Stomach smooth muscle (tissue), 2 donors: ENCODE data around the gene HSD17B1.

Experiments used
- H3K27ac ChIP-seq: one replicate; pipeline ENCODE4 v1.7.0; 2013; ENCODE audit warnings: mild to moderate bottlenecking, low read length, inconsistent platforms
- H3K27me3 ChIP-seq, 2 donors: one replicate each; pipeline ENCODE4 v1.7.0; 2013; ENCODE audit warnings: low read length in 2 of 2; ENCODE audit not compliant: insufficient read depth in 2 of 2, control insufficient read depth in 1 of 2
- H3K36me3 ChIP-seq, 2 donors: one replicate each; pipeline ENCODE4 v1.7.0; 2013; ENCODE audit warnings: low read length in 2 of 2; ENCODE audit not compliant: control insufficient read depth in 2 of 2, insufficient read depth in 2 of 2
- H3K4me1 ChIP-seq: one replicate; pipeline ENCODE4 v1.7.0; 2013; ENCODE audit warnings: low read length; ENCODE audit not compliant: control insufficient read depth, insufficient read depth
- H3K4me3 ChIP-seq, 2 donors: one replicate each; pipeline ENCODE4 v1.7.0; 2013; ENCODE audit warnings: low read length in 2 of 2
- H3K9ac ChIP-seq, 2 donors: one replicate each; pipeline ENCODE4 v1.7.0; 2013; ENCODE audit warnings: low read length in 2 of 2, mild to moderate bottlenecking in 1 of 2
- H3K9me3 ChIP-seq, 2 donors: one replicate each; pipeline ENCODE4 v1.7.0; 2013; ENCODE audit warnings: low read length in 2 of 2; ENCODE audit not compliant: control insufficient read depth in 2 of 2
- donor health status: healthy.
- donor health status: Pancreatic carcinoma.

The HSD17B1 gene

DNA sequence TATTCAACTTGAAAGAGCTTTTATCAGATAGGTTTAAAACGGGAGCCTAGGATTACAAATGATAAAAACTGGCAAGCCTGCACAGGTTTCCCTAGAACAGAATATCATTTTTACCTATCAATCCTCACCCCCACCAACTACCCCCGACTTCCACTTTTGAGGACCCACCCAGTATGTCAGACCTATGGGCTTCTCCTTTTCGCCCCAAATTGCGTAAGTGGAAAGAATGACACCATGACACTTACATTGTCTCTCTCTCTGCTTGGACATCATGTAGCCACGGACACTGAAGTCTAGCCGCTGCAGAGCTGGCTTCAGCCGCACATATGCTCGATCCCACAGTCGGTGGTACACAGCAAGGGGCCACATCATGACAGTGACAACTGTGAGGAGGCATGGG, 32.2 kb downstream of the HSD17B1 start:
- Histone ChIP-seq H3K36me3 (peaks cover 57 to 63% of the 10 kb centered on the region in 2 donors), H3K27me3 (no peaks in the 10 kb centered on the region), H3K9me3 (no peaks in the 10 kb centered on the region), H3K9ac (no peak overlapping the region), H3K27ac (no peak overlapping the region), H3K4me1 (peaks cover 7% of the 10 kb centered on the region), H3K4me3 (no peak overlapping the region)

DNA sequence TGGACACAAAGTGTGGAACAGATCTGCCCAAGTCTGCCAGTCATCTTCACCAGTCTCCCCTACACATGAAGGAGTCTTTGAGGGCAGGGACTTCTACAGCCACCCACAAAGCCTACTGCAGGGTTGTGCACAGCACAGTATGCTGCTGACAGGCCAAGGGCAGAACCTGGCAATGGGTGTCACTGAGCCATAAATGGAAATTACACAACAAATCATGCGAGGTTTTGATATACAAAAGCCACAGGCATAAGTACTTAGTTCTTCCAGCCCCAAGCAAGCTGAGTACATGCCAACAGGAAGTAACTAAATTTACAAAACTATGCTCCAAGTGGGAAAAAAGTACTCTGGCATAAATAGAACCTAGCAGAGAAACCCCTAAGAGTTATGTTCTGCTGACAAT, 32.6 kb downstream of the HSD17B1 start:
- Histone ChIP-seq H3K27ac (no peak overlapping the region), H3K4me1 (peaks cover 7% of the 10 kb centered on the region), H3K9ac (no peak overlapping the region), H3K36me3 (peaks cover 52 to 61% of the 10 kb centered on the region in 2 donors), H3K4me3 (no peak overlapping the region), H3K9me3 (no peaks in the 10 kb centered on the region), H3K27me3 (no peaks in the 10 kb centered on the region)

DNA sequence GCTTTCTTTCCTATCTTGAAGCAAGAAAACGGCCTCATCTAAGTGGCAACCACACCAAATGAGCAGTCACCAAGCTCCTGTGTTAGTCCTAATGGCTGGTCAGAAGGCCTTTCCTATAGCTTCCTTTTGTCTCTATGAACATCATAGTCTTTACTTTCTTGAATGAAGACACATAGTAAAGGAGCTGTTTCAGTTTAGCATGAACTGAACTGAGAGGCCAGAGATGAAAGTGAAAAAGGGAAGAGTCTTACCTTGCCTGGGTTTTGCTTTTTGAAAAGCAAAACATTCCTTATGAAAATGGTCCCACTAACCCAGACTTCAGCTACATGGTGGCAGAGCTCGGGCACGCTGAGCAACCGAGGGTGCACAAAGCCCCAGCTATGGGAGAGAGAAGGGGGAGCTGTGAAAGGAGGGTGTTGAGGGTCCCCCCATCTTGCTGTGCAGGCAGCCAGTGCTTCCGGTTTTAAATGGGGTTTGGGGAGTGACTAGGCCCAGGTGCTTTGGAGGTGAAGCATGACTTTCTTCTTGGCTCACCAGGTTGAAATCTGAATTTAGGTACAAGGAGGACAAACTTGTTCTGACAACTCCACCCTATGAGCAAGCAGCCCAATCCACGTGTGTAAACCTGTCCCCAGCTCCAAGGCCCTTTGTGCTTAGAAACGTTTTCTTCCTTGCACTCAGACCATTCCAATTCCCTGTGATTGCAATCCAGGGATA, 33.9 kb downstream of the HSD17B1 start:
- H3K9ac ChIP-seq, result no peak overlapping the region
- H3K4me3 ChIP-seq, result no peak overlapping the region
- H3K9me3 ChIP-seq, result no peaks in the 10 kb centered on the region
- H3K4me1 ChIP-seq, result peaks cover 7% of the 10 kb centered on the region
- no peak overlapping the region for H3K27ac ChIP-seq
- H3K27me3 ChIP-seq, result no peaks in the 10 kb centered on the region
- H3K36me3 ChIP-seq, result peaks cover 47 to 58% of the 10 kb centered on the region in 2 donors

DNA sequence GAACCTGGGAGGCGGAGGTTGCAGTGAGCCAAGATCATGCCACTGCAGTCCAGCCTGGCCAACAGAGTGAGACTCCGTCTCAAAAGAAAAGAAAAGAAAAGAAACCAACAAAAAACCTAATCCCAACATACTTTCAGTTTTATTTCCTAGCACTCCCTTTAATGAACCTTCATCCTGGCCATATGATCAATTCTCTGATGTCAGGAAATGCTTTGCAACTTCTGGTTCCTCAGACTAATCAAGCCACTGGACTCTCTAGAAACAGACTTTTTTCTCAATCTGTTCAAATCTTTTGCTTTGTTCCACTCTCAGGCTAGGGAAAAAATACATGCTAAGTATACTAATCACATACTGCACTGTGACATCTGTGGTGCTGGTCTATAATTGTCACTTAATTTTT, 38.2 kb downstream of the HSD17B1 start:
- H3K9me3 ChIP-seq, result no peaks in the 10 kb centered on the region
- H3K36me3 ChIP-seq, result peaks cover 12 to 20% of the 10 kb centered on the region in 2 donors
- no peak overlapping the region for H3K4me3 ChIP-seq
- peaks cover 2% of the 10 kb centered on the region for H3K4me1 ChIP-seq
- H3K27me3 ChIP-seq, result no peaks in the 10 kb centered on the region
- H3K9ac ChIP-seq, result no peak overlapping the region
- no peak overlapping the region for H3K27ac ChIP-seq

DNA sequence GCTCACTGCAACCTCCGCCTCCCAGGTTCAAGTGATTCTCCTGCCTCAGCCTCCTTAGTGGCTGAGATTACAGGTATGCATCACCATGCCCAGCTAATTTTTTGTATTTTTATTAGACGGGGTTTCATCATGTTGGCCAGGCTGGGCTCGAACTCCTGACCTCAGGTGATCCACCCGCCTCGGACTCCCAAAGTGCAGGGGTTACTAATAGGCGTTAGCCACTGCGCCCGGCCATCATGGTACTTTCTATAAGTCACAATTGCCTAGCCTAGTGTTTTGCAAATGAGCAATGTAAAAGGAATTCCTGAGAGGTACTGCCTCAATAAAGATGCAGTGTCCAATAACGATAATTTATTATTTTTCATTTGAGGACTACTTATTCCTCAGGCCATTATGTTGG, 38.7 kb downstream of the HSD17B1 start:
- peaks cover 2% of the 10 kb centered on the region for H3K4me1 ChIP-seq
- no peaks in the 10 kb centered on the region for H3K27me3 ChIP-seq
- no peaks in the 10 kb centered on the region for H3K9me3 ChIP-seq
- no peak overlapping the region for H3K27ac ChIP-seq
- no peak overlapping the region for H3K4me3 ChIP-seq
- no peak overlapping the region for H3K9ac ChIP-seq
- H3K36me3 ChIP-seq, result peaks cover 9 to 16% of the 10 kb centered on the region in 2 donors

DNA sequence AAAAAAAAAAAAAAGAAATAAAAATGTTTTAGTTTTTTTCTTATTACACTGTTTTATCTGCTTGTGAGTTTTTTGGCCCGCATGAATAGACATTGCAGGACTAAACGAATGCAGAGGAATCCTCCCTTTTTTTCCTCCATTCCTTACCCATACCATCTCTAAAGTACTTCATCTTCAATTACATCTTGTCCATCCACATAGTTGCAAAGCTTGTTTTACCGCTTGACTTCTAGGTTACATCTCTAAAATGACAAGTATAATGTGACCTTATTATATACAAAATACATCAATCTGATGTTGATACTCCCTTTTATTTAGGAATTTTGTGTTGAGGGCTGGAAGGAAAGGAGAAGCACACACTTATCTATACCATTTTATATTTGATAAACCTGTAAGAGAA, 43.7 kb downstream of the HSD17B1 start:
- no peaks in the 10 kb centered on the region for H3K9me3 ChIP-seq
- no peak overlapping the region for H3K9ac ChIP-seq
- no peak overlapping the region for H3K4me3 ChIP-seq
- H3K4me1 ChIP-seq, result no peaks in the 10 kb centered on the region
- no peaks in the 10 kb centered on the region for H3K27me3 ChIP-seq
- no peak overlapping the region for H3K27ac ChIP-seq
- H3K36me3 ChIP-seq, result no peaks in the 10 kb centered on the region

DNA sequence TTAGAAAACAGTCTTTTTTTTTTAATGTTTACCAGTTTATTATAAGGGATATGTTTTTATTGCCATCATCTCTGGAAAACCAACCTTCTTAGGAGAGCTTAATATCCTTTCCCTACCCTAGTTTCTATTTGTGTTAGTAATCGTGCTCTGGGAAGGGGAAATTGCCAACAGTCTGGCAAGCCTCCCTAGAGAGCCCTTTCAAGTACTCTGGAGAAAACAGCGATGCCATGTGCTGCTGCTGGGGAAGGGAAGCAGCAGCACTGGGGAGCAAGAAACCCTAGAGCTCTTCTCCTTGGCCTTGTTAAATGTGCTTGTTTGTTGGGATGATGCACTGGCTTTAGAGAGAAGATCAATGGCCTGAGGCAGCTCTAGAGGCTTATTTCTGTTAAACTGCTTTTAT, 46.2 kb downstream of the HSD17B1 start:
- Histone ChIP-seq H3K36me3 (no peaks in the 10 kb centered on the region), H3K9me3 (no peaks in the 10 kb centered on the region), H3K9ac (peak overlapping the region in 1 of 2 donors; percentile 26), H3K4me1 (peaks cover under 1% of the 10 kb centered on the region), H3K27ac (no peak overlapping the region), H3K4me3 (no peak overlapping the region), H3K27me3 (no peaks in the 10 kb centered on the region)

DNA sequence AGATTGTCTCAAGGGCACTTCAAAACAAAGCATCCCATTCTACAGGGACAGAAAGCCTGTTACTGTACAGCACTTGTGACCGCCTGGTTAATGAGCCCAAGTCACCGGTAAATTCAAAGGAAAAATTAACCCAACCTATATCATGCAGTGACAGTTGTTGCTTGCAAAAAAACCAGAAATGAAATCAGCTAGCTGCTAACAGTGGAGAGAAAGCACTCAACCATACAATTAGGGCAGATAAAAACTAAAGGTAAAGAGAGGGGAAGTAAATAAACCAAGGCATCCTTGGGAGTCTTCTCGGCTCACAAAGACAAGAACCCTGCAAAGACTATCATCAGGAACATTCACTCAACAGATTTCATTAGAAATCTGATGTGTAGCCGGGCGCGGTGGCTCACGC, 50.6 kb downstream of the HSD17B1 start:
- no peaks in the 10 kb centered on the region for H3K9me3 ChIP-seq
- no peaks in the 10 kb centered on the region for H3K27me3 ChIP-seq
- no peaks in the 10 kb centered on the region for H3K36me3 ChIP-seq
- H3K4me1 ChIP-seq, result peaks cover 18% of the 10 kb centered on the region
- H3K9ac ChIP-seq, result no peak overlapping the region
- no peak overlapping the region for H3K4me3 ChIP-seq
- H3K27ac ChIP-seq, result no peak overlapping the region
